HepG2 (cell line): ENCODE measurements around the gene ZNF546. TPM values are rescaled to one million over a fixed set of nuclear protein-coding genes. Genes with fewer than 3 reads are reported as not detected.
A peak's percentile ranks its signal among the peaks of the same experiment; 100 is the strongest.

Source experiments
- ATRX ChIP-seq: sonication (generic); formaldehyde crosslinking; IDR thresholded peaks from 2 replicates; pipeline ENCODE4 v1.4.0; 2020; ENCODE audit warnings: missing genetic modification reagents, borderline replicate concordance
- BRCA1 ChIP-seq: sonication (generic); formaldehyde crosslinking; IDR thresholded peaks from 2 replicates; pipeline ENCODE4 v1.4.0; 2020; ENCODE audit warnings: missing genetic modification reagents
- CEBPZ ChIP-seq: IDR thresholded peaks from 2 replicates; pipeline ENCODE4 v1.6.1; 2012; ENCODE audit warnings: low read length, improper control_type of control experiment
- CHD2 ChIP-seq: IDR thresholded peaks from 2 replicates; pipeline ENCODE4 v1.6.1; 2011; ENCODE audit warnings: low read depth, low read length, improper control_type of control experiment
- HMGXB3 ChIP-seq: sonication (generic); formaldehyde crosslinking; IDR thresholded peaks from 2 replicates; pipeline ENCODE4 v1.4.0; 2020; ENCODE audit warnings: missing genetic modification reagents, borderline replicate concordance
- HOXA9 ChIP-seq: sonication (generic); formaldehyde crosslinking; IDR thresholded peaks from 2 replicates; pipeline ENCODE4 v1.8.1; 2022; ENCODE audit warnings: missing genetic modification reagents, mild to moderate bottlenecking, moderate library complexity, borderline replicate concordance
- MAFG ChIP-seq: sonication (generic); formaldehyde crosslinking; IDR thresholded peaks from 2 replicates; pipeline ENCODE4 v1.5.1; 2020; ENCODE audit warnings: mild to moderate bottlenecking, missing genetic modification reagents
- MTF1 ChIP-seq: sonication (generic); formaldehyde crosslinking; IDR thresholded peaks from 2 replicates; pipeline ENCODE4 v1.5.0; 2020; ENCODE audit warnings: missing genetic modification reagents
- NFE2L1 ChIP-seq: sonication (generic); formaldehyde crosslinking; IDR thresholded peaks from 2 replicates; pipeline ENCODE4 v1.4.0; 2020; ENCODE audit warnings: missing genetic modification reagents, mild to moderate bottlenecking, borderline replicate concordance
- POGZ ChIP-seq: sonication (generic); formaldehyde crosslinking; IDR thresholded peaks from 2 replicates; pipeline ENCODE4 v1.4.0; 2020; ENCODE audit warnings: mild to moderate bottlenecking, missing genetic modification reagents
- SMARCE1 ChIP-seq: fragments of 450-650 bp; IDR thresholded peaks from 2 replicates; pipeline ENCODE4 v1.6.1; 2017; ENCODE audit warnings: borderline replicate concordance
- TARDBP ChIP-seq: sonication (generic); formaldehyde crosslinking; IDR thresholded peaks from 2 replicates; pipeline ENCODE4 v1.8.0; 2022; ENCODE audit warnings: mild to moderate bottlenecking, missing genetic modification reagents
- THYN1 ChIP-seq: sonication (generic); formaldehyde crosslinking; IDR thresholded peaks from 2 replicates; pipeline ENCODE4 v1.8.1; 2023; ENCODE audit warnings: low read depth, mild to moderate bottlenecking, moderate library complexity, missing genetic modification reagents, borderline replicate concordance
- ZHX1 ChIP-seq: sonication (generic); formaldehyde crosslinking; IDR thresholded peaks from 2 replicates; pipeline ENCODE4 v1.8.1; 2022; ENCODE audit warnings: low read depth, mild to moderate bottlenecking, missing genetic modification reagents
- ZNF335 ChIP-seq: sonication (generic); formaldehyde crosslinking; IDR thresholded peaks from 2 replicates; pipeline ENCODE4 v1.4.0; 2020; ENCODE audit warnings: missing genetic modification reagents
- ZNF639 ChIP-seq: conservative IDR thresholded peaks from 2 replicates; pipeline ENCODE4 v1.6.1; 2018; ENCODE audit warnings: missing genetic modification reagents
- polyA plus RNA-seq, 8 experiments: library from polyadenylated mRNA; depleted of rRNA in 3 of 8; stranded (reverse) in 7 of 8; unstranded in 1 of 8; fragments of >200 nt; fragmentation: Illumina TruSeq in 4 of 8; extraction: Trizol in 4 of 8; gene quantifications; 2 replicates each; pipeline versions ENCODE4 v1.2.1 to v1.2.3, GENCODE V29; 2011 to 2016; ENCODE audit warnings: low read depth in 4 of 8, missing spikeins in 1 of 8, mixed read lengths in 1 of 8; ENCODE audit not compliant: insufficient read depth in 1 of 8
- total RNA-seq, 5 experiments: library from RNA; depleted of rRNA; stranded (reverse); fragments of >200 nt; fragmentation: Illumina TruSeq; extraction: Trizol; gene quantifications; 2 replicates each; pipeline ENCODE4 v1.2.3, GENCODE V29; 2016; ENCODE audit warnings: low read depth in 1 of 5

ZNF546 gene
- total and polyA plus RNA-seq, 2 of the 13 experiments (the other 11 are each of a cell fraction or from before 2014, with no cell fraction given), result 2.2 to 4.1 TPM

- no peak for TF ChIP-seq ZHX1 (CRISPR knock-in tag)
- no peak for TF ChIP-seq NFE2L1 (CRISPR knock-in tag)
- no peak for TF ChIP-seq MTF1 (CRISPR knock-in tag)
- no peak for TF ChIP-seq CHD2
- TF ChIP-seq ZNF639, result no peak
- TF ChIP-seq POGZ, result peak; percentile 47
- TF ChIP-seq ATRX (CRISPR knock-in tag), result no peak
- TF ChIP-seq BRCA1 (CRISPR knock-in tag), result no peak
- TF ChIP-seq HMGXB3 (CRISPR knock-in tag), result 0 out of 2 replicates have a peak, but pooled peaks have one; percentile 51
- TF ChIP-seq CEBPZ, result no peak
- no peak for TF ChIP-seq SMARCE1
- TF ChIP-seq MAFG, result no peak
- TF ChIP-seq HOXA9, result peak; percentile 61; the same call in 1 of the 2 replicates
- TF ChIP-seq ZNF335 (CRISPR knock-in tag), result peak; percentile 97
- peak; percentile 74 for TF ChIP-seq TARDBP (CRISPR knock-in tag)
- peak; percentile 70; the same call in 1 of the 2 replicates for TF ChIP-seq THYN1 (CRISPR knock-in tag)
Measured at GRCh38 chr19:39996811-39997637, at the start of gene ZNF546 (continued).
